Sigmoid colon (tissue), 3 donors: Measurements from ENCODE around the gene ATP2B3.

ENCODE experiments used
- POLR2A ChIP-seq, 2 donors: fragments of 450-650 bp; IDR thresholded peaks; one replicate each; pipeline ENCODE4 v1.6.1; 2016; ENCODE audit warnings: antibody characterized with exemption in 2 of 2, mild to moderate bottlenecking in 2 of 2, moderate library complexity in 2 of 2
- TF ChIP-seq, protein P1 (sequence below), 4 experiments: fragments of 450-650 bp in 3 of 4; fragments of 200-600 bp in 1 of 4; IDR thresholded peaks; one replicate each; pipeline ENCODE4 v1.5.1; 2016 to 2019; ENCODE audit warnings: antibody characterized with exemption in 4 of 4, mild to moderate bottlenecking in 3 of 4, moderate library complexity in 2 of 4

DNA sequence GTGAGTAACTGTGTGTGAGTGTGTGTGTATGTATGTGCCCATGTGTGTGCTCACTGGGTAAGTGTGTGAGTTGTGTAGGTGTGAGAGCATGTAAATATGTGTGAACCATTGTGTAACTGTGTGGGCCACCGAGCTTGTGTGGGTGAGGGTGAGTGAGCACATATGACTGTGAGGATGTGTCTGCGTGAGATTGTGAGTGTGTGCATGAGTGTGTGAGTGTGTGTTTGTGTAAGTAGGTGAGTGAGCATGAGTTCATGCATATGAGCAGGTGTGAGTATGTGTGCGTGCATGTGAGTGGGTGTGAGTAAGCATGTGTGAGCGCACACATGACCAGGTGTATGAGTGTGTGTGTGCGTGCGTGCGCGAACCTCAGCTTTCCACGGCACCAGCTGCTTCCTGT, 1.4 kb upstream of the ATP2B3 start:
- TF ChIP-seq, protein P1, sequence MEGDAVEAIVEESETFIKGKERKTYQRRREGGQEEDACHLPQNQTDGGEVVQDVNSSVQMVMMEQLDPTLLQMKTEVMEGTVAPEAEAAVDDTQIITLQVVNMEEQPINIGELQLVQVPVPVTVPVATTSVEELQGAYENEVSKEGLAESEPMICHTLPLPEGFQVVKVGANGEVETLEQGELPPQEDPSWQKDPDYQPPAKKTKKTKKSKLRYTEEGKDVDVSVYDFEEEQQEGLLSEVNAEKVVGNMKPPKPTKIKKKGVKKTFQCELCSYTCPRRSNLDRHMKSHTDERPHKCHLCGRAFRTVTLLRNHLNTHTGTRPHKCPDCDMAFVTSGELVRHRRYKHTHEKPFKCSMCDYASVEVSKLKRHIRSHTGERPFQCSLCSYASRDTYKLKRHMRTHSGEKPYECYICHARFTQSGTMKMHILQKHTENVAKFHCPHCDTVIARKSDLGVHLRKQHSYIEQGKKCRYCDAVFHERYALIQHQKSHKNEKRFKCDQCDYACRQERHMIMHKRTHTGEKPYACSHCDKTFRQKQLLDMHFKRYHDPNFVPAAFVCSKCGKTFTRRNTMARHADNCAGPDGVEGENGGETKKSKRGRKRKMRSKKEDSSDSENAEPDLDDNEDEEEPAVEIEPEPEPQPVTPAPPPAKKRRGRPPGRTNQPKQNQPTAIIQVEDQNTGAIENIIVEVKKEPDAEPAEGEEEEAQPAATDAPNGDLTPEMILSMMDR (IDR thresholded peaks at IDR 0.05), result no peak
- no peak for TF ChIP-seq POLR2A (IDR thresholded peaks at IDR 0.05)
